Measurements from ENCODE around the gene RRP15. TPM values are rescaled to one million over a fixed set of nuclear protein-coding genes. Genes with fewer than 3 reads are reported as not detected.

The RRP15 gene
- total RNA-seq, 1 experiment from 2014 or later: 36.0 TPM

DNA sequence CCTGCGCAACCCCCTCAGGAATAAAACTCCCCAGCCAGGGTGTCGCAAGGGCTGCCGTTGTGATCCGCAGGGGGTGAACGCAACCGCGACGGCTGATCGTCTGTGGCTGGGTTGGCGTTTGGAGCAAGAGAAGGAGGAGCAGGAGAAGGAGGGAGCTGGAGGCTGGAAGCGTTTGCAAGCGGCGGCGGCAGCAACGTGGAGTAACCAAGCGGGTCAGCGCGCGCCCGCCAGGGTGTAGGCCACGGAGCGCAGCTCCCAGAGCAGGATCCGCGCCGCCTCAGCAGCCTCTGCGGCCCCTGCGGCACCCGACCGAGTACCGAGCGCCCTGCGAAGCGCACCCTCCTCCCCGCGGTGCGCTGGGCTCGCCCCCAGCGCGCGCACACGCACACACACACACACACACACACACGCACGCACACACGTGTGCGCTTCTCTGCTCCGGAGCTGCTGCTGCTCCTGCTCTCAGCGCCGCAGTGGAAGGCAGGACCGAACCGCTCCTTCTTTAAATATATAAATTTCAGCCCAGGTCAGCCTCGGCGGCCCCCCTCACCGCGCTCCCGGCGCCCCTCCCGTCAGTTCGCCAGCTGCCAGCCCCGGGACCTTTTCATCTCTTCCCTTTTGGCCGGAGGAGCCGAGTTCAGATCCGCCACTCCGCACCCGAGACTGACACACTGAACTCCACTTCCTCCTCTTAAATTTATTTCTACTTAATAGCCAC, 60.7 kb downstream of the RRP15 start (continued):
- TF ChIP-seq, protein P1, sequence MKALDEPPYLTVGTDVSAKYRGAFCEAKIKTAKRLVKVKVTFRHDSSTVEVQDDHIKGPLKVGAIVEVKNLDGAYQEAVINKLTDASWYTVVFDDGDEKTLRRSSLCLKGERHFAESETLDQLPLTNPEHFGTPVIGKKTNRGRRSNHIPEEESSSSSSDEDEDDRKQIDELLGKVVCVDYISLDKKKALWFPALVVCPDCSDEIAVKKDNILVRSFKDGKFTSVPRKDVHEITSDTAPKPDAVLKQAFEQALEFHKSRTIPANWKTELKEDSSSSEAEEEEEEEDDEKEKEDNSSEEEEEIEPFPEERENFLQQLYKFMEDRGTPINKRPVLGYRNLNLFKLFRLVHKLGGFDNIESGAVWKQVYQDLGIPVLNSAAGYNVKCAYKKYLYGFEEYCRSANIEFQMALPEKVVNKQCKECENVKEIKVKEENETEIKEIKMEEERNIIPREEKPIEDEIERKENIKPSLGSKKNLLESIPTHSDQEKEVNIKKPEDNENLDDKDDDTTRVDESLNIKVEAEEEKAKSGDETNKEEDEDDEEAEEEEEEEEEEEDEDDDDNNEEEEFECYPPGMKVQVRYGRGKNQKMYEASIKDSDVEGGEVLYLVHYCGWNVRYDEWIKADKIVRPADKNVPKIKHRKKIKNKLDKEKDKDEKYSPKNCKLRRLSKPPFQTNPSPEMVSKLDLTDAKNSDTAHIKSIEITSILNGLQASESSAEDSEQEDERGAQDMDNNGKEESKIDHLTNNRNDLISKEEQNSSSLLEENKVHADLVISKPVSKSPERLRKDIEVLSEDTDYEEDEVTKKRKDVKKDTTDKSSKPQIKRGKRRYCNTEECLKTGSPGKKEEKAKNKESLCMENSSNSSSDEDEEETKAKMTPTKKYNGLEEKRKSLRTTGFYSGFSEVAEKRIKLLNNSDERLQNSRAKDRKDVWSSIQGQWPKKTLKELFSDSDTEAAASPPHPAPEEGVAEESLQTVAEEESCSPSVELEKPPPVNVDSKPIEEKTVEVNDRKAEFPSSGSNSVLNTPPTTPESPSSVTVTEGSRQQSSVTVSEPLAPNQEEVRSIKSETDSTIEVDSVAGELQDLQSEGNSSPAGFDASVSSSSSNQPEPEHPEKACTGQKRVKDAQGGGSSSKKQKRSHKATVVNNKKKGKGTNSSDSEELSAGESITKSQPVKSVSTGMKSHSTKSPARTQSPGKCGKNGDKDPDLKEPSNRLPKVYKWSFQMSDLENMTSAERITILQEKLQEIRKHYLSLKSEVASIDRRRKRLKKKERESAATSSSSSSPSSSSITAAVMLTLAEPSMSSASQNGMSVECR (CRISPR knock-in tag; IDR thresholded peaks at IDR 0.05; ENCODE audit: borderline replicate concordance): no peak
- TF ChIP-seq PRRX2 (CRISPR knock-in tag; IDR thresholded peaks at IDR 0.05) (no peak), ZNF317 (CRISPR knock-in tag; IDR thresholded peaks at IDR 0.05; ENCODE audit: borderline replicate concordance, low read depth) (no peak), ATF1 (CRISPR knock-in tag; IDR thresholded peaks at IDR 0.05) (peak; percentile 46; the same call in 1 of the 2 replicates), MXD4 (CRISPR knock-in tag; IDR thresholded peaks at IDR 0.05; ENCODE audit: borderline replicate concordance) (no peak), NR2C2 (CRISPR knock-in tag; IDR thresholded peaks at IDR 0.05) (no peak)
- TF ChIP-seq, protein P2, sequence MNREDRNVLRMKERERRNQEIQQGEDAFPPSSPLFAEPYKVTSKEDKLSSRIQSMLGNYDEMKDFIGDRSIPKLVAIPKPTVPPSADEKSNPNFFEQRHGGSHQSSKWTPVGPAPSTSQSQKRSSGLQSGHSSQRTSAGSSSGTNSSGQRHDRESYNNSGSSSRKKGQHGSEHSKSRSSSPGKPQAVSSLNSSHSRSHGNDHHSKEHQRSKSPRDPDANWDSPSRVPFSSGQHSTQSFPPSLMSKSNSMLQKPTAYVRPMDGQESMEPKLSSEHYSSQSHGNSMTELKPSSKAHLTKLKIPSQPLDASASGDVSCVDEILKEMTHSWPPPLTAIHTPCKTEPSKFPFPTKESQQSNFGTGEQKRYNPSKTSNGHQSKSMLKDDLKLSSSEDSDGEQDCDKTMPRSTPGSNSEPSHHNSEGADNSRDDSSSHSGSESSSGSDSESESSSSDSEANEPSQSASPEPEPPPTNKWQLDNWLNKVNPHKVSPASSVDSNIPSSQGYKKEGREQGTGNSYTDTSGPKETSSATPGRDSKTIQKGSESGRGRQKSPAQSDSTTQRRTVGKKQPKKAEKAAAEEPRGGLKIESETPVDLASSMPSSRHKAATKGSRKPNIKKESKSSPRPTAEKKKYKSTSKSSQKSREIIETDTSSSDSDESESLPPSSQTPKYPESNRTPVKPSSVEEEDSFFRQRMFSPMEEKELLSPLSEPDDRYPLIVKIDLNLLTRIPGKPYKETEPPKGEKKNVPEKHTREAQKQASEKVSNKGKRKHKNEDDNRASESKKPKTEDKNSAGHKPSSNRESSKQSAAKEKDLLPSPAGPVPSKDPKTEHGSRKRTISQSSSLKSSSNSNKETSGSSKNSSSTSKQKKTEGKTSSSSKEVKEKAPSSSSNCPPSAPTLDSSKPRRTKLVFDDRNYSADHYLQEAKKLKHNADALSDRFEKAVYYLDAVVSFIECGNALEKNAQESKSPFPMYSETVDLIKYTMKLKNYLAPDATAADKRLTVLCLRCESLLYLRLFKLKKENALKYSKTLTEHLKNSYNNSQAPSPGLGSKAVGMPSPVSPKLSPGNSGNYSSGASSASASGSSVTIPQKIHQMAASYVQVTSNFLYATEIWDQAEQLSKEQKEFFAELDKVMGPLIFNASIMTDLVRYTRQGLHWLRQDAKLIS (CRISPR knock-in tag; IDR thresholded peaks at IDR 0.05; ENCODE audit: borderline replicate concordance): 0 out of 2 replicates have a peak, but pooled peaks have one; percentile 3
- TF ChIP-seq, protein P3, sequence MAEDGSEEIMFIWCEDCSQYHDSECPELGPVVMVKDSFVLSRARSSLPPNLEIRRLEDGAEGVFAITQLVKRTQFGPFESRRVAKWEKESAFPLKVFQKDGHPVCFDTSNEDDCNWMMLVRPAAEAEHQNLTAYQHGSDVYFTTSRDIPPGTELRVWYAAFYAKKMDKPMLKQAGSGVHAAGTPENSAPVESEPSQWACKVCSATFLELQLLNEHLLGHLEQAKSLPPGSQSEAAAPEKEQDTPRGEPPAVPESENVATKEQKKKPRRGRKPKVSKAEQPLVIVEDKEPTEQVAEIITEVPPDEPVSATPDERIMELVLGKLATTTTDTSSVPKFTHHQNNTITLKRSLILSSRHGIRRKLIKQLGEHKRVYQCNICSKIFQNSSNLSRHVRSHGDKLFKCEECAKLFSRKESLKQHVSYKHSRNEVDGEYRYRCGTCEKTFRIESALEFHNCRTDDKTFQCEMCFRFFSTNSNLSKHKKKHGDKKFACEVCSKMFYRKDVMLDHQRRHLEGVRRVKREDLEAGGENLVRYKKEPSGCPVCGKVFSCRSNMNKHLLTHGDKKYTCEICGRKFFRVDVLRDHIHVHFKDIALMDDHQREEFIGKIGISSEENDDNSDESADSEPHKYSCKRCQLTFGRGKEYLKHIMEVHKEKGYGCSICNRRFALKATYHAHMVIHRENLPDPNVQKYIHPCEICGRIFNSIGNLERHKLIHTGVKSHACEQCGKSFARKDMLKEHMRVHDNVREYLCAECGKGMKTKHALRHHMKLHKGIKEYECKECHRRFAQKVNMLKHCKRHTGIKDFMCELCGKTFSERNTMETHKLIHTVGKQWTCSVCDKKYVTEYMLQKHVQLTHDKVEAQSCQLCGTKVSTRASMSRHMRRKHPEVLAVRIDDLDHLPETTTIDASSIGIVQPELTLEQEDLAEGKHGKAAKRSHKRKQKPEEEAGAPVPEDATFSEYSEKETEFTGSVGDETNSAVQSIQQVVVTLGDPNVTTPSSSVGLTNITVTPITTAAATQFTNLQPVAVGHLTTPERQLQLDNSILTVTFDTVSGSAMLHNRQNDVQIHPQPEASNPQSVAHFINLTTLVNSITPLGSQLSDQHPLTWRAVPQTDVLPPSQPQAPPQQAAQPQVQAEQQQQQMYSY (CRISPR knock-in tag; IDR thresholded peaks at IDR 0.05): no peak
- TF ChIP-seq, protein P4, sequence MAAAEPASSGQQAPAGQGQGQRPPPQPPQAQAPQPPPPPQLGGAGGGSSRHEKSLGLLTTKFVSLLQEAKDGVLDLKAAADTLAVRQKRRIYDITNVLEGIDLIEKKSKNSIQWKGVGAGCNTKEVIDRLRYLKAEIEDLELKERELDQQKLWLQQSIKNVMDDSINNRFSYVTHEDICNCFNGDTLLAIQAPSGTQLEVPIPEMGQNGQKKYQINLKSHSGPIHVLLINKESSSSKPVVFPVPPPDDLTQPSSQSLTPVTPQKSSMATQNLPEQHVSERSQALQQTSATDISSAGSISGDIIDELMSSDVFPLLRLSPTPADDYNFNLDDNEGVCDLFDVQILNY (CRISPR knock-in tag; IDR thresholded peaks at IDR 0.05): no peak; the same call in 1 of the 2 replicates
- TF ChIP-seq, protein P5, sequence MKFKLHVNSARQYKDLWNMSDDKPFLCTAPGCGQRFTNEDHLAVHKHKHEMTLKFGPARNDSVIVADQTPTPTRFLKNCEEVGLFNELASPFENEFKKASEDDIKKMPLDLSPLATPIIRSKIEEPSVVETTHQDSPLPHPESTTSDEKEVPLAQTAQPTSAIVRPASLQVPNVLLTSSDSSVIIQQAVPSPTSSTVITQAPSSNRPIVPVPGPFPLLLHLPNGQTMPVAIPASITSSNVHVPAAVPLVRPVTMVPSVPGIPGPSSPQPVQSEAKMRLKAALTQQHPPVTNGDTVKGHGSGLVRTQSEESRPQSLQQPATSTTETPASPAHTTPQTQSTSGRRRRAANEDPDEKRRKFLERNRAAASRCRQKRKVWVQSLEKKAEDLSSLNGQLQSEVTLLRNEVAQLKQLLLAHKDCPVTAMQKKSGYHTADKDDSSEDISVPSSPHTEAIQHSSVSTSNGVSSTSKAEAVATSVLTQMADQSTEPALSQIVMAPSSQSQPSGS (CRISPR knock-in tag; IDR thresholded peaks at IDR 0.05; ENCODE audit: borderline replicate concordance, low read depth): no peak
- TF ChIP-seq, protein P6, sequence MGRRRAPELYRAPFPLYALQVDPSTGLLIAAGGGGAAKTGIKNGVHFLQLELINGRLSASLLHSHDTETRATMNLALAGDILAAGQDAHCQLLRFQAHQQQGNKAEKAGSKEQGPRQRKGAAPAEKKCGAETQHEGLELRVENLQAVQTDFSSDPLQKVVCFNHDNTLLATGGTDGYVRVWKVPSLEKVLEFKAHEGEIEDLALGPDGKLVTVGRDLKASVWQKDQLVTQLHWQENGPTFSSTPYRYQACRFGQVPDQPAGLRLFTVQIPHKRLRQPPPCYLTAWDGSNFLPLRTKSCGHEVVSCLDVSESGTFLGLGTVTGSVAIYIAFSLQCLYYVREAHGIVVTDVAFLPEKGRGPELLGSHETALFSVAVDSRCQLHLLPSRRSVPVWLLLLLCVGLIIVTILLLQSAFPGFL (CRISPR knock-in tag; IDR thresholded peaks at IDR 0.05; ENCODE audit: borderline replicate concordance): no peak
- TF ChIP-seq, protein P7, sequence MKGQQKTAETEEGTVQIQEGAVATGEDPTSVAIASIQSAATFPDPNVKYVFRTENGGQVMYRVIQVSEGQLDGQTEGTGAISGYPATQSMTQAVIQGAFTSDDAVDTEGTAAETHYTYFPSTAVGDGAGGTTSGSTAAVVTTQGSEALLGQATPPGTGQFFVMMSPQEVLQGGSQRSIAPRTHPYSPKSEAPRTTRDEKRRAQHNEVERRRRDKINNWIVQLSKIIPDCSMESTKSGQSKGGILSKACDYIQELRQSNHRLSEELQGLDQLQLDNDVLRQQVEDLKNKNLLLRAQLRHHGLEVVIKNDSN (CRISPR knock-in tag; IDR thresholded peaks at IDR 0.05): no peak

Data from WTC11 (cell line).